ENCODE results near the gene C1D. TPM values are rescaled to one million over a fixed set of nuclear protein-coding genes. Genes with fewer than 3 reads are reported as not detected.

The C1D gene
- total RNA-seq, 5 donors from 2014 or later (not counting 1 experiment from before 2014, with no cell fraction given), result 8.7 to 18.7 (median 13.5) TPM

GRCh38 chr2:68050353-68050752 lies 12.5 kb downstream of the C1D start:
- no peaks in the 10 kb centered on the region for H3K9me3 ChIP-seq
- no peak overlapping the region for H3K27ac Mint-ChIP-seq

GRCh38 chr2:68046642-68047240 lies 16.1 kb downstream of the C1D start:
- H3K27me3 ChIP-seq (replicated peaks in 1 of 2; ENCODE audit: control insufficient read depth in 2 of 2, extremely low read depth in 1 of 2, insufficient read depth in 2 of 2, low read length in 1 of 2), result no peaks in the 10 kb centered on the region
- Mint-ChIP-seq H3K4me1 (peaks cover 26 to 31% (median 26%) of the 10 kb centered on the region in 3 donors), H3K9me3 (no peaks in the 10 kb centered on the region), H3K27ac (no peak overlapping the region), H3K27me3 (no peaks in the 10 kb centered on the region), H3K36me3 (peaks cover 26% of the 10 kb centered on the region), H3K4me3 (no peak overlapping the region)
- CTCF ChIA-PET, result no interaction called here
- no peak for ATAC-seq (replicated peaks in 1 of 4)
- peaks cover 0 to 4% of the 10 kb centered on the region in 2 experiments for H3K4me1 ChIP-seq (ENCODE audit: control insufficient read depth in 1 of 2, extremely low read depth in 1 of 2, insufficient read depth in 2 of 2, low read length in 2 of 2)
- H3K27ac ChIP-seq (ENCODE audit: low read length), result no peak overlapping the region
- WGBS (ENCODE audit: insufficient coverage), result no CpG with 5 or more reads among the region's 4 CpGs
- DNase-seq, result no peak
- POLR2A ChIA-PET, result no interaction called here
- H3K9me3 ChIP-seq, result no peaks in the 10 kb centered on the region
- H3K36me3 ChIP-seq (ENCODE audit: control insufficient read depth in 2 of 2, extremely low read depth in 1 of 2, insufficient read depth in 1 of 2, low read length in 1 of 2), result peaks cover 0 to 15% of the 10 kb centered on the region in 2 donors
- H3K4me3 ChIP-seq (ENCODE audit: control insufficient read depth in 1 of 2, extremely low read depth in 1 of 2, low read length in 1 of 2), result no peak overlapping the region

More at GRCh38 chr2:68050353-68050752, 12.5 kb downstream of the C1D start:
- DNase-seq (no peak), ATAC-seq (replicated peaks in 1 of 4) (no peak)
- Mint-ChIP-seq H3K9me3 (no peaks in the 10 kb centered on the region), H3K4me3 (no peak overlapping the region), H3K36me3 (peaks cover 18% of the 10 kb centered on the region), H3K27me3 (no peaks in the 10 kb centered on the region), H3K4me1 (peaks cover 52 to 61% (median 52%) of the 10 kb centered on the region in 3 donors)
- peaks cover 0 to 10% of the 10 kb centered on the region in 2 donors for H3K36me3 ChIP-seq (ENCODE audit: control insufficient read depth in 2 of 2, extremely low read depth in 1 of 2, insufficient read depth in 1 of 2, low read length in 1 of 2)
- POLR2A ChIA-PET, result no interaction called here
- peaks cover 0 to 8% of the 10 kb centered on the region in 2 experiments for H3K4me1 ChIP-seq (ENCODE audit: control insufficient read depth in 1 of 2, extremely low read depth in 1 of 2, insufficient read depth in 2 of 2, low read length in 2 of 2)
- no peaks in the 10 kb centered on the region for H3K27me3 ChIP-seq (replicated peaks in 1 of 2; ENCODE audit: control insufficient read depth in 2 of 2, extremely low read depth in 1 of 2, insufficient read depth in 2 of 2, low read length in 1 of 2)
- no peak overlapping the region for H3K27ac ChIP-seq (ENCODE audit: low read length)
- CTCF ChIA-PET, result no interaction called here
- no peak overlapping the region for H3K4me3 ChIP-seq (ENCODE audit: control insufficient read depth in 1 of 2, extremely low read depth in 1 of 2, low read length in 1 of 2)
- WGBS (ENCODE audit: insufficient coverage), result 100% methylated on average over 2 of the region's 2 CpGs

GRCh38 chr2:68046224-68046623 lies 16.6 kb downstream of the C1D start:
- H3K9me3 ChIP-seq, result no peaks in the 10 kb centered on the region
- H3K4me1 Mint-ChIP-seq, result peaks cover 21 to 27% (median 22%) of the 10 kb centered on the region in 3 donors
- ATAC-seq (replicated peaks in 1 of 4) (no peak), DNase-seq (no peak)
- H3K27ac Mint-ChIP-seq, result no peak overlapping the region
- ChIA-PET CTCF (no interaction called here), POLR2A (no interaction called here)
- no peak overlapping the region for H3K4me3 Mint-ChIP-seq
- peaks cover 0 to 3% of the 10 kb centered on the region in 2 experiments for H3K4me1 ChIP-seq (ENCODE audit: control insufficient read depth in 1 of 2, extremely low read depth in 1 of 2, insufficient read depth in 2 of 2, low read length in 2 of 2)
- H3K27me3 Mint-ChIP-seq, result no peaks in the 10 kb centered on the region
- H3K4me3 ChIP-seq (ENCODE audit: control insufficient read depth in 1 of 2, extremely low read depth in 1 of 2, low read length in 1 of 2), result no peak overlapping the region
- no peaks in the 10 kb centered on the region for H3K9me3 Mint-ChIP-seq
- H3K27me3 ChIP-seq (replicated peaks in 1 of 2; ENCODE audit: control insufficient read depth in 2 of 2, extremely low read depth in 1 of 2, insufficient read depth in 2 of 2, low read length in 1 of 2), result no peaks in the 10 kb centered on the region
- peaks cover 22% of the 10 kb centered on the region for H3K36me3 Mint-ChIP-seq
- peaks cover 0 to 15% of the 10 kb centered on the region in 2 donors for H3K36me3 ChIP-seq (ENCODE audit: control insufficient read depth in 2 of 2, extremely low read depth in 1 of 2, insufficient read depth in 1 of 2, low read length in 1 of 2)
- no peak overlapping the region for H3K27ac ChIP-seq (ENCODE audit: low read length)

- no peak overlapping the region for H3K4me3 Mint-ChIP-seq
- Histone ChIP-seq H3K27ac (ENCODE audit: low read length) (no peak overlapping the region), H3K9me3 (no peaks in the 10 kb centered on the region), H3K4me1 (ENCODE audit: control insufficient read depth in 1 of 2, extremely low read depth in 1 of 2, insufficient read depth in 2 of 2, low read length in 2 of 2) (no peaks in the 10 kb centered on the region), H3K36me3 (ENCODE audit: control insufficient read depth in 2 of 2, extremely low read depth in 1 of 2, insufficient read depth in 1 of 2, low read length in 1 of 2) (peaks cover 0 to 15% of the 10 kb centered on the region in 2 donors), H3K4me3 (ENCODE audit: control insufficient read depth in 1 of 2, extremely low read depth in 1 of 2, low read length in 1 of 2) (no peak overlapping the region), H3K27me3 (replicated peaks in 1 of 2; ENCODE audit: control insufficient read depth in 2 of 2, extremely low read depth in 1 of 2, insufficient read depth in 2 of 2, low read length in 1 of 2) (no peaks in the 10 kb centered on the region)
- ATAC-seq (replicated peaks in 1 of 4) (no peak), DNase-seq (no peak)
- no peaks in the 10 kb centered on the region for H3K27me3 Mint-ChIP-seq
- H3K9me3 Mint-ChIP-seq, result no peaks in the 10 kb centered on the region
- H3K27ac Mint-ChIP-seq, result no peak overlapping the region
- no CpG with 5 or more reads among the region's 1 CpG for WGBS (ENCODE audit: insufficient coverage)
- peaks cover 16% of the 10 kb centered on the region for H3K36me3 Mint-ChIP-seq
- ChIA-PET POLR2A (no interaction called here), CTCF (no interaction called here)
- peaks cover 12 to 21% (median 15%) of the 10 kb centered on the region in 3 donors for H3K4me1 Mint-ChIP-seq
Measured at GRCh38 chr2:68045342-68045741, 17.5 kb downstream of the C1D start.

- ATAC-seq (replicated peaks in 1 of 4) (no peak), DNase-seq (no peak)
- no peaks in the 10 kb centered on the region for H3K27me3 Mint-ChIP-seq
- H3K4me3 Mint-ChIP-seq, result no peak overlapping the region
- Histone ChIP-seq H3K27me3 (replicated peaks in 1 of 2; ENCODE audit: control insufficient read depth in 2 of 2, extremely low read depth in 1 of 2, insufficient read depth in 2 of 2, low read length in 1 of 2) (no peaks in the 10 kb centered on the region), H3K36me3 (ENCODE audit: control insufficient read depth in 2 of 2, extremely low read depth in 1 of 2, insufficient read depth in 1 of 2, low read length in 1 of 2) (peaks cover 0 to 15% of the 10 kb centered on the region in 2 donors), H3K9me3 (no peaks in the 10 kb centered on the region), H3K27ac (ENCODE audit: low read length) (no peak overlapping the region), H3K4me3 (ENCODE audit: control insufficient read depth in 1 of 2, extremely low read depth in 1 of 2, low read length in 1 of 2) (no peak overlapping the region), H3K4me1 (ENCODE audit: control insufficient read depth in 1 of 2, extremely low read depth in 1 of 2, insufficient read depth in 2 of 2, low read length in 2 of 2) (no peaks in the 10 kb centered on the region)
- H3K27ac Mint-ChIP-seq, result no peak overlapping the region
- POLR2A ChIA-PET, result no interaction called here
- peaks cover 13% of the 10 kb centered on the region for H3K36me3 Mint-ChIP-seq
- CTCF ChIA-PET, result no interaction called here
- WGBS (ENCODE audit: insufficient coverage), result no CpG with 5 or more reads among the region's 6 CpGs
- peaks cover 6 to 11% (median 8%) of the 10 kb centered on the region in 3 donors for H3K4me1 Mint-ChIP-seq
- H3K9me3 Mint-ChIP-seq, result no peaks in the 10 kb centered on the region
Measured at GRCh38 chr2:68044099-68044498, 18.7 kb downstream of the C1D start.

- H3K4me1 Mint-ChIP-seq, result peaks cover 4 to 7% (median 6%) of the 10 kb centered on the region in 3 donors
- H3K27ac Mint-ChIP-seq, result no peak overlapping the region
- peaks cover 13% of the 10 kb centered on the region for H3K36me3 Mint-ChIP-seq
- no peak for DNase-seq
- no peaks in the 10 kb centered on the region for H3K9me3 Mint-ChIP-seq
- no peak overlapping the region for H3K4me3 Mint-ChIP-seq
- no peak overlapping the region for H3K27ac ChIP-seq (ENCODE audit: low read length)
- ChIA-PET POLR2A (no interaction called here), CTCF (no interaction called here)
- ATAC-seq (replicated peaks in 1 of 4), result no peak
- WGBS (ENCODE audit: insufficient coverage), result 100% methylated on average over 1 of the region's 3 CpGs
- H3K27me3 ChIP-seq (replicated peaks in 1 of 2; ENCODE audit: control insufficient read depth in 2 of 2, extremely low read depth in 1 of 2, insufficient read depth in 2 of 2, low read length in 1 of 2), result no peaks in the 10 kb centered on the region
- no peaks in the 10 kb centered on the region for H3K9me3 ChIP-seq
- H3K4me1 ChIP-seq (ENCODE audit: control insufficient read depth in 1 of 2, extremely low read depth in 1 of 2, insufficient read depth in 2 of 2, low read length in 2 of 2), result no peaks in the 10 kb centered on the region
- no peak overlapping the region for H3K4me3 ChIP-seq (ENCODE audit: control insufficient read depth in 1 of 2, extremely low read depth in 1 of 2, low read length in 1 of 2)
- H3K36me3 ChIP-seq (ENCODE audit: control insufficient read depth in 2 of 2, extremely low read depth in 1 of 2, insufficient read depth in 1 of 2, low read length in 1 of 2), result peaks cover 0 to 15% of the 10 kb centered on the region in 2 donors
- H3K27me3 Mint-ChIP-seq, result no peaks in the 10 kb centered on the region
Measured at GRCh38 chr2:68043695-68044094, 19.1 kb downstream of the C1D start.

- H3K27ac Mint-ChIP-seq, result no peak overlapping the region
- Histone ChIP-seq H3K9me3 (no peaks in the 10 kb centered on the region), H3K36me3 (ENCODE audit: control insufficient read depth in 2 of 2, extremely low read depth in 1 of 2, insufficient read depth in 1 of 2, low read length in 1 of 2) (peaks cover 0 to 15% of the 10 kb centered on the region in 2 donors), H3K4me1 (ENCODE audit: control insufficient read depth in 1 of 2, extremely low read depth in 1 of 2, insufficient read depth in 2 of 2, low read length in 2 of 2) (no peaks in the 10 kb centered on the region), H3K27me3 (replicated peaks in 1 of 2; ENCODE audit: control insufficient read depth in 2 of 2, extremely low read depth in 1 of 2, insufficient read depth in 2 of 2, low read length in 1 of 2) (no peaks in the 10 kb centered on the region), H3K27ac (ENCODE audit: low read length) (no peak overlapping the region), H3K4me3 (ENCODE audit: control insufficient read depth in 1 of 2, extremely low read depth in 1 of 2, low read length in 1 of 2) (no peak overlapping the region)
- WGBS (ENCODE audit: insufficient coverage), result no CpG with 5 or more reads among the region's 5 CpGs
- DNase-seq, result no peak
- H3K4me3 Mint-ChIP-seq, result no peak overlapping the region
- H3K36me3 Mint-ChIP-seq, result peaks cover 13% of the 10 kb centered on the region
- H3K4me1 Mint-ChIP-seq, result peaks cover 0 to 3% (median 2%) of the 10 kb centered on the region in 3 donors
- no peak for ATAC-seq (replicated peaks in 1 of 4)
- ChIA-PET CTCF (no interaction called here), POLR2A (no interaction called here)
- no peaks in the 10 kb centered on the region for H3K27me3 Mint-ChIP-seq
- H3K9me3 Mint-ChIP-seq, result no peaks in the 10 kb centered on the region
Measured at GRCh38 chr2:68043032-68043431, 19.8 kb downstream of the C1D start.

All from T-cell (primary cell).